ENCODE results near the gene FKBP1B. TPM values are rescaled to one million over a fixed set of nuclear protein-coding genes. Genes with fewer than 3 reads are reported as not detected.
"Not testable (repeated sequence)": the region's sequence is repeated elsewhere in the genome, so short reads cannot be mapped to it uniquely, and the experiment has no call there.

FKBP1B gene
- total RNA-seq, 1 donor from 2014 or later: 1.4 TPM

DNA sequence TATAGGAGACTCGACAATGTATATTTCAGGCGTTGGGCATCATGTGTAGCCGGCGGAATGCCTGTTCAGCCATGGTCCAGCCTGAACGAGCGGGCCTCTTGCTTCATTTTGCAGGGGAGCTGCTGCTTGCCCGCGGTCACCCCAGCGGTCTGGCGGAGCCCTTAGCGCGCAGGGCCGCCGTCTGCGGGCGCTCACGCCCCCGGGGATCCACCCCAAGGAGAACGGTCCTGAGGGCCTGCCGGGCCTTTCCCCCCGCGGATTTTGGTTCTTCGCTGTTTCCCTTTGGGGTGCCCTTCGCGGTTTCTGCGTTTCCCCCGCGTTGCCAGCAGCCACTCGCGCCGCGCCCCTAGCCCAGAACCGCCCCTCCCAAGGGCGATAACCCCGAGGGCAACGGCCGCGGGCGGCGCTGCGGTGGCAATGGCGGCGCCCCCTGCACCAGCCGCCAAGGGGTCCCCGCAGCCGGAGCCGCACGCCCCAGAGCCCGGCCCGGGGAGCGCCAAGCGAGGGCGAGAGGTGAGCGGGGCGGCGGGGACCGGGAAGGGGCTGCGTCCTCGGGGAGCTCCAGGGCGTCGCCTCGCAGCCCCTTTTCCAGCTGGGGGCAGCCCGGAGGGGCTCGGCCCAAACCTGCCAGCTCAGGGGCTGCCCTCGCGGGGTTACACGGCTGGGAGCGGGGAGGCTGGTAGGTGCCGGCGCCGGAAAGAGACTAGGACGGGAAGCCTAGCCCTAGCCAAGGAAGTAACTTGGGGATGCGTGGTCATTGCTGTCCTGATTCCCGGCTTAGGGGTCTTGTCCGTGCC is 39.7 kb upstream of the FKBP1B start, which contains the start of gene MFSD2B:
MFSD2B (plus strand) TSS at position 406 of the 797 bp plus-strand sequence; CDS start at position 418, 12 bp downstream.
- no peaks in the 10 kb centered on the region for H3K4me1 Mint-ChIP-seq
- no peaks in the 10 kb centered on the region for H3K36me3 Mint-ChIP-seq (ENCODE audit: low read depth)
- no peaks in the 10 kb centered on the region for H3K9me3 Mint-ChIP-seq
- peaks cover 19% of the 10 kb centered on the region for H3K27me3 Mint-ChIP-seq
- CTCF ChIA-PET: interaction anchor here (1.0 kb wide), 1 partner anchor 10 kb away, joined by 3 read pairs; no protein-coding TSS in a partner anchor
- DNase-seq (no peak), ATAC-seq (ENCODE audit: low read depth) (no peak)
- no peak within 1 kb of the TSS for H3K4me3 Mint-ChIP-seq
- no peak within 1 kb of the TSS for H3K27ac Mint-ChIP-seq
- intact Hi-C loops (cut with micrococcal nuclease): loop anchor here (10.0 kb wide), 1 partner anchor 145 kb away; no protein-coding TSS in a partner anchor
- TF ChIP-seq, protein P1, sequence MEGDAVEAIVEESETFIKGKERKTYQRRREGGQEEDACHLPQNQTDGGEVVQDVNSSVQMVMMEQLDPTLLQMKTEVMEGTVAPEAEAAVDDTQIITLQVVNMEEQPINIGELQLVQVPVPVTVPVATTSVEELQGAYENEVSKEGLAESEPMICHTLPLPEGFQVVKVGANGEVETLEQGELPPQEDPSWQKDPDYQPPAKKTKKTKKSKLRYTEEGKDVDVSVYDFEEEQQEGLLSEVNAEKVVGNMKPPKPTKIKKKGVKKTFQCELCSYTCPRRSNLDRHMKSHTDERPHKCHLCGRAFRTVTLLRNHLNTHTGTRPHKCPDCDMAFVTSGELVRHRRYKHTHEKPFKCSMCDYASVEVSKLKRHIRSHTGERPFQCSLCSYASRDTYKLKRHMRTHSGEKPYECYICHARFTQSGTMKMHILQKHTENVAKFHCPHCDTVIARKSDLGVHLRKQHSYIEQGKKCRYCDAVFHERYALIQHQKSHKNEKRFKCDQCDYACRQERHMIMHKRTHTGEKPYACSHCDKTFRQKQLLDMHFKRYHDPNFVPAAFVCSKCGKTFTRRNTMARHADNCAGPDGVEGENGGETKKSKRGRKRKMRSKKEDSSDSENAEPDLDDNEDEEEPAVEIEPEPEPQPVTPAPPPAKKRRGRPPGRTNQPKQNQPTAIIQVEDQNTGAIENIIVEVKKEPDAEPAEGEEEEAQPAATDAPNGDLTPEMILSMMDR (IDR thresholded peaks at IDR 0.05): no peak
- POLR2A ChIA-PET: no interaction called here

DNA sequence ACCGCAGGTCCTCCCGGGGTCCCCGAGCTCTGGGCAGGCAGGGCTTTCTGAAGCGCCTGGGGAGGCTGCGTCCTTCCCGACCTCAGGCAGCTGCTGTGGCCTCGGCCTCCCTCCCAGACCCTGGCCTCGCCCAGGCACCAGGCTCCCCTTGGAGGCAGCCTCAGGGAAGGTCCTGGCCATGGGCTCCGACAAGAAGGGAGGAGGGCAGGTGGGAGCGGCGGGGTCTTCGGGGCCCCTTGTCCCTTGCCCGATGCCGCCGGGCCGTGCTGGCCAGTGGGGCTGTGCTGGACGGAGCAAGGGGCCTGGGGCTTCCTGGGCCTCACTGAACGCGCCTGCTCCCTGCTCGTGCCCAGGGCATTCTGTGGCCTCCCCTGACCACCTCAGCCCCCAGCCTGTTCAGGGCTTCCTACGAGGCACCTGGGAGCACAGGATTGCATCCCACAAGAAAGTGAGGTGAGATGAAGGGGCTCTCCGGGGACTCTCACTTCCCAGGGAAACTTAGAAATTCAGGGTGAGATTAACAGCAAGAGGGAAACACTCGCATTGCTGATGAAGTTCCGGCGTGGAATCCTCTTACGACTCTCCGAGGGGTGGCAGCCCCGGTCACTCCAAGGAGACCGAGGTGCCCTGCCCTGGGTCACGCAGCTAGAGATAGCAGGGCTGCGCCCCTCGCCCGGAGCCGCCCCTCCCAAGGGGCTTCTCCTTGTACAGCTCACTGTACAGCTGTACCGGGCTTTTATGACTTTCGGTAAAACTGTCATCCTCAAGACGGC is 38.9 kb upstream of the FKBP1B start:
- ATAC-seq (ENCODE audit: low read depth): no peak
- intact Hi-C loops (cut with micrococcal nuclease): loop anchor here (10.0 kb wide), 1 partner anchor 144 kb away; no protein-coding TSS in a partner anchor
- H3K9me3 Mint-ChIP-seq: no peaks in the 10 kb centered on the region
- H3K27me3 Mint-ChIP-seq: peaks cover 19% of the 10 kb centered on the region
- H3K27ac Mint-ChIP-seq: no peak overlapping the region
- no peaks in the 10 kb centered on the region for H3K4me1 Mint-ChIP-seq
- TF ChIP-seq, protein P1 (IDR thresholded peaks at IDR 0.05): no peak
- POLR2A ChIA-PET: no interaction called here
- DNase-seq: no peak
- H3K36me3 Mint-ChIP-seq (ENCODE audit: low read depth): no peaks in the 10 kb centered on the region
- H3K4me3 Mint-ChIP-seq: no peak overlapping the region
- CTCF ChIA-PET: interaction anchor here (1.2 kb wide), 1 partner anchor 74 kb away, joined by 4 read pairs; the partner anchor contains the start of gene TP53I3

DNA sequence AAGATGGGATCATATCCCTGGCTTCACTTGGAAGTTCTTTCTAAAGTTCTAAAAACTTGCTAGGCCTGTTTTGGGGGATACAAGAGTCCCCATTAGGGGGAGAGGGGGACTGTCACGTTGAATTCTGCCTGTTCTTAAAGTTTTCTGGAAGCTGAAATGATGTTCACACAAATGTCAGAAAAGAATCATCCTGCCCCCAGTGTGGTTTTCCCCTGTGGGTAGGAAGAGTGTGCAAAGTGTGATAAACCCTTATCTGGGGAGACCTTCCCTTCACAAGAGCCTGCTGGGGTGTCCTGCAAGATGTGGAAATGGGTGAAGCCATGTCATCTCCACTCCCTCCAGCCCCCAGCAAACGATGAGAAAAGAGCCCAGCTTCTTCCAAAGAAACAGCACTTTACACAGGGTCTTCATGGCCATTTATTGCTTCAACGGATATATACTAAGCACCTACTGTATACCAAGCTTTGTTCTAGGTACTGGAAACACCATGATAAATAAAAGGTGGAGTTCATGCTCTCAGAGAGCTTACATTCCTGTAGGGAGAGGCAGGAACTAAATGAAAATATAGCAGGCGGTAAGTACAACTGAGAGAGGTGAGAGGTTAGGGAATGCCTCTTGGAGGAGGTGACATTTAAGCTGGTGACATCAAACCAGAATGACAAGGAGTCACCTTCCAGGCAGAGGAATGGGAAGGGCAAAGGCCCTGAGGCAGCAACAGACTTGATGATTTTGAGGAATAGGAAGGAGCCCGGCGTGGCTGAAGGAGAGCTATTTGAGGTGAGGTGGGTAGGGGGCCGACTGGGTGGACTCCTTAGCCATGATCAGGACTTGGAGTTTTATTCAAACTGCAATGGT is 38.1 kb upstream of the FKBP1B start:
- no peaks in the 10 kb centered on the region for H3K4me1 Mint-ChIP-seq
- no peak for ATAC-seq (ENCODE audit: low read depth)

DNA sequence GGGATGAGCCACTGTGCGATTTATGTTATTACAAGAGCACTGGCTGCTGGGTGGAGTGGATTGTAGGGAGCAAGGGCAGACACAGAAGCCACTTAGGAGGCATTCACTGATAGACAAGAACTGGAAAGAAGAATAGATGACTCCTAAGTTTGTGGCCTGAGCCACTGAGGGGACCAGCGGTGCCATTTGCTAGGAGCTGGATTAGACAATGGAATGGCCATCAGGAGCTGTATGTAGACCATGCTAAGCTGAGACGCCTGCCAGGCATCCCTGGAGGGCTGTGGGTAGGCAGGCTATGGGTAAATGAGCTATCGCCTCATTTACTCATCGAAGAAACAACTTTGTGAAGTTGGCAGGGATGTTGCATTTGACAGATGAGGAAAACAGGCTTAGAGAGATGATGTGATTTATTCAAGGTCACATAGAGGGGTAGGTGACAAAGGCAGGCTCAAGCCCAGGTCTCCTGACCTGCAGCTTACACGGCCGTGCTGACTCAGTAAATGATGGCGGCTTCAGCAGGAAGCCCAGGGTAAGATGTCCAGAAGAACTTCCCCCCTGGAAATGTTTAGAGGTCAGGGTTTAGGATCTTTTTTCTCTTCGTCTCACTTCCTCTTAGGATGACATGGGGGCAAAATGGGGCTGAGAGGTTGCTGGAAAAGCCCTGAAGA is 36.9 kb upstream of the FKBP1B start:
- TF ChIP-seq, protein P1 (IDR thresholded peaks at IDR 0.05): no peak
- H3K27me3 Mint-ChIP-seq: peaks cover 19% of the 10 kb centered on the region
- no peaks in the 10 kb centered on the region for H3K4me1 Mint-ChIP-seq
- H3K36me3 Mint-ChIP-seq (ENCODE audit: low read depth): no peaks in the 10 kb centered on the region
- H3K4me3 Mint-ChIP-seq: no peak overlapping the region
- intact Hi-C loops (cut with micrococcal nuclease): loop anchor here (10.0 kb wide), 1 partner anchor 142 kb away; no protein-coding TSS in a partner anchor
- ChIA-PET POLR2A (no interaction called here), CTCF (no interaction called here)
- no peaks in the 10 kb centered on the region for H3K9me3 Mint-ChIP-seq
- ATAC-seq (ENCODE audit: low read depth): no peak
- no peak overlapping the region for H3K27ac Mint-ChIP-seq
- DNase-seq: no peak

More for the DNA sequence above, 38.1 kb upstream of the FKBP1B start:
- no peak for DNase-seq
- TF ChIP-seq, protein P1 (IDR thresholded peaks at IDR 0.05): no peak
- Mint-ChIP-seq H3K9me3 (no peaks in the 10 kb centered on the region), H3K4me3 (no peak overlapping the region), H3K27ac (no peak overlapping the region), H3K36me3 (ENCODE audit: low read depth) (no peaks in the 10 kb centered on the region), H3K27me3 (peaks cover 19% of the 10 kb centered on the region)
- POLR2A ChIA-PET: no interaction called here
- CTCF ChIA-PET: interaction anchor here (0.7 to 1.2 kb wide), 2 partner anchors 13 to 73 kb away, joined by 3 to 4 read pairs; partner anchors contain the start of gene TP53I3
- intact Hi-C loops (cut with micrococcal nuclease): loop anchor here (10.0 kb wide), 1 partner anchor 143 kb away; no protein-coding TSS in a partner anchor

DNA sequence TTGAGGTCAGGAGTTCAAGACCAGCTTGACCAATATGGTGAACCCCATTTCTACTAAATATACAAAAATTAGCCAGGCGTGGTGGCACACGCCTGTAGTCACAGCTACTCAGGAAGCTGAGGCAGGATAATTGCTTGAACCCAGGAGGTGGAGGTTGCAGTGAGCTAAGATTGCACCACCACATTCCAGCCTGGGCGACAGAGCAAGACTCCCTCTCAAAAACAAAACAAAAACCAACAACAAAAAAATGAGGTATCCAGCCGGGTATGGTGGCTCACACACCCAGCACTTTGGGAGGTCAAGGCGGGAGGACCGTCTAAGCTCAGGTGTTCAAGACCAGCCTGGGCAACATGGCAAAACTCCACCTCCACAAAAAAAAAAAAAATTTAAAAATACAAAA is 34.6 kb upstream of the FKBP1B start:
- not testable (repeated sequence) for H3K27ac Mint-ChIP-seq
- intact Hi-C loops (cut with micrococcal nuclease): loop anchor here (10.0 kb wide), 1 partner anchor 140 kb away; no protein-coding TSS in a partner anchor

More for the DNA sequence above, 34.6 kb upstream of the FKBP1B start:
- H3K36me3 Mint-ChIP-seq (ENCODE audit: low read depth); POLR2A ChIA-PET; H3K4me3 Mint-ChIP-seq; H3K27me3 Mint-ChIP-seq; ATAC-seq (ENCODE audit: low read depth); CTCF ChIA-PET; DNase-seq; H3K4me1 Mint-ChIP-seq; H3K9me3 Mint-ChIP-seq: not testable (repeated sequence)

All from activated B cell treated with CpG ODN at 0.5 μM for 24 hours (primary cell).